HepG2 (cell line): ENCODE measurements around the gene PLB1. TPM values are rescaled to one million over a fixed set of nuclear protein-coding genes. Genes with fewer than 3 reads are reported as not detected.

Experiments used
- ATAC-seq: fragments of 200-7000 bp; cut with Tn5 transposase; 3 replicates; pipeline ENCODE4 v1.9.1; 2020; ENCODE audit warnings: mild to moderate bottlenecking, moderate library complexity
- BruUV-seq: library from RNA; stranded (reverse); fragments of 400-500 nt; replicated peaks from 2 replicates; lab custom pipeline; 2021; lab: Mats Ljungman, UMichigan
- CTCF ChIA-PET: fragments of 300-600 bp; formaldehyde crosslinking; extraction: SDS; loops from one replicate; lab custom pipeline; 2021; ENCODE audit warnings: low total read pairs, inconsistent platforms, low intra/inter-chr PET ratio; lab: Yijun Ruan, JAX
- POLR2A ChIA-PET: fragments of 350-600 bp; sonication (Branson Sonifier 250); formaldehyde crosslinking; loops from one replicate; lab custom pipeline; 2020; ENCODE audit warnings: antibody characterized with exemption, inconsistent platforms; lab: Yijun Ruan, JAX
- DNase-seq: peaks from one replicate; pipeline ENCODE4 v3.0.0-alpha.2; 2015; ENCODE audit warnings: low spot score
- FAIRE-seq: peaks from 3 replicates; lab custom pipeline; 2011; peaks lifted over from hg19 to GRCh38; lab: Jason Lieb, UNC
- H2AFZ ChIP-seq: one replicate; pipeline ENCODE4 v1.6.1; 2011; ENCODE audit warnings: low read length, inconsistent platforms
- H3K27ac ChIP-seq: fragments of 300-600 bp; 3 replicates; pipeline ENCODE4 v1.8.0; 2011; ENCODE audit warnings: mixed run types, mild to moderate bottlenecking, mixed read lengths, low read length, inconsistent platforms; ENCODE audit not compliant: insufficient read depth; ENCODE audit errors: extremely low read length
- H3K27me3 ChIP-seq, 2 experiments: fragments of 200-600 bp in 1 of 2; 2 replicates in 1 of 2; 3 replicates in 1 of 2; pipeline versions ENCODE4 v1.6.0 to v1.8.0; 2011; ENCODE audit warnings: low read length in 2 of 2, mild to moderate bottlenecking in 2 of 2, moderate library complexity in 2 of 2, inconsistent platforms in 1 of 2; ENCODE audit not compliant: insufficient read depth in 2 of 2, control insufficient read depth in 1 of 2
- H3K36me3 ChIP-seq, 2 experiments: fragments of 200-600 bp in 1 of 2; replicated peaks in 1 of 2; 2 replicates in 1 of 2; 3 replicates in 1 of 2; pipeline versions ENCODE4 v1.5.1 to v1.8.0; 2011; ENCODE audit warnings: low read length in 2 of 2, inconsistent platforms in 1 of 2; ENCODE audit not compliant: insufficient read depth in 2 of 2, control insufficient read depth in 1 of 2
- H3K4me1 ChIP-seq: 2 replicates; pipeline ENCODE4 v1.5.1; 2012; ENCODE audit warnings: low read length, inconsistent platforms; ENCODE audit not compliant: insufficient read depth
- H3K4me2 ChIP-seq: 2 replicates; pipeline ENCODE4 v1.6.0; 2011; ENCODE audit warnings: low read depth, low read length, inconsistent platforms
- H3K4me3 ChIP-seq, 3 experiments: fragments of 200-600 bp in 1 of 3; sonication (generic), shearing (Covaris generic) in 1 of 3; replicated peaks in 1 of 3; 2 replicates each; pipeline ENCODE4 v1.5.1; 2011 to 2016; ENCODE audit warnings: low read length in 3 of 3, inconsistent platforms in 2 of 3, low read depth in 2 of 3, mild to moderate bottlenecking in 2 of 3, control low read depth in 1 of 3, mixed read lengths in 1 of 3; ENCODE audit not compliant: insufficient read depth in 1 of 3
- H3K79me2 ChIP-seq: one replicate; pipeline ENCODE4 v1.6.1; 2011; ENCODE audit warnings: low read length, inconsistent platforms; ENCODE audit not compliant: insufficient read depth
- H3K9ac ChIP-seq: 2 replicates; pipeline ENCODE4 v1.6.0; 2011; ENCODE audit warnings: mild to moderate bottlenecking, low read depth, low read length, inconsistent platforms; ENCODE audit not compliant: insufficient read depth
- H3K9me3 ChIP-seq: 2 replicates; pipeline ENCODE4 v1.5.1; 2012; ENCODE audit warnings: mild to moderate bottlenecking, low read length
- H4K20me1 ChIP-seq: 2 replicates; pipeline ENCODE4 v1.6.0; 2011; ENCODE audit warnings: inconsistent platforms, mild to moderate bottlenecking, low read length, moderate library complexity; ENCODE audit not compliant: insufficient read depth
- GZF1 ChIP-seq: sonication (generic); formaldehyde crosslinking; IDR thresholded peaks from 2 replicates; pipeline ENCODE4 v1.5.1; 2020; ENCODE audit warnings: mild to moderate bottlenecking, missing genetic modification reagents
- MED1 ChIP-seq: sonication (generic); formaldehyde crosslinking; IDR thresholded peaks from 2 replicates; pipeline ENCODE4 v1.4.0; 2020; ENCODE audit warnings: missing genetic modification reagents
- PTBP1 ChIP-seq: fragments of 200-400 bp; formaldehyde crosslinking; IDR thresholded peaks from 2 replicates; pipeline ENCODE4 v1.6.1; 2018; ENCODE audit warnings: low read length, low read depth; ENCODE audit not compliant: poor library complexity, severe bottlenecking
- ZEB1 ChIP-seq: IDR thresholded peaks from 2 replicates; pipeline ENCODE4 v1.6.1; 2012; ENCODE audit warnings: mild to moderate bottlenecking, low read depth, inconsistent platforms; ENCODE audit not compliant: insufficient replicate concordance
- ZFP37 ChIP-seq: sonication (generic); formaldehyde crosslinking; IDR thresholded peaks from 2 replicates; pipeline ENCODE4 v1.4.0; 2020; ENCODE audit warnings: missing genetic modification reagents, borderline replicate concordance
- ZMYM3 ChIP-seq: sonication (generic); formaldehyde crosslinking; IDR thresholded peaks from 2 replicates; pipeline ENCODE4 v1.5.1; 2020; ENCODE audit warnings: mild to moderate bottlenecking, missing genetic modification reagents
- ZNF3 ChIP-seq: IDR thresholded peaks from 2 replicates; pipeline ENCODE4 v1.7.0; 2017; ENCODE audit warnings: inconsistent platforms
- ZNF335 ChIP-seq: sonication (generic); formaldehyde crosslinking; IDR thresholded peaks from 2 replicates; pipeline ENCODE4 v1.4.0; 2020; ENCODE audit warnings: missing genetic modification reagents
- ZNF354B ChIP-seq: sonication (generic); formaldehyde crosslinking; IDR thresholded peaks from 2 replicates; pipeline ENCODE4 v1.8.0; 2022; ENCODE audit warnings: mild to moderate bottlenecking, missing genetic modification reagents
- ZNF543 ChIP-seq: sonication (generic); formaldehyde crosslinking; IDR thresholded peaks from 2 replicates; pipeline ENCODE4 v1.4.0; 2020; ENCODE audit warnings: mild to moderate bottlenecking, missing genetic modification reagents
- ZNF780A ChIP-seq: sonication (generic); formaldehyde crosslinking; IDR thresholded peaks from 2 replicates; pipeline ENCODE4 v1.8.0; 2022; ENCODE audit warnings: mild to moderate bottlenecking, missing genetic modification reagents, moderate library complexity
- WGBS: methylation state at CpG from one replicate; pipeline ENCODE4 v1.1.6; 2017; ENCODE audit warnings: low lambda C conversion rate; 5-methylcytosine and 5-hydroxymethylcytosine counted together
- in situ Hi-C: cut with HindIII; loops from 2 replicates; pipeline ENCODE4 v1.10.0; 2017; ENCODE audit warnings: low pct_unique_long_range_greater_than_20kb; ENCODE audit not compliant: extremely low pct_ligation_motif_present
- intact Hi-C: fragments of 100-400 bp; cut with micrococcal nuclease; formaldehyde crosslinking; loops from one replicate; pipeline ENCODE4 v1.10.0; 2022; ENCODE audit not compliant: unreplicated experiment
- polyA plus RNA-seq, 8 experiments: library from polyadenylated mRNA; depleted of rRNA in 3 of 8; stranded (reverse) in 7 of 8; unstranded in 1 of 8; fragments of >200 nt; fragmentation: Illumina TruSeq in 4 of 8; extraction: Trizol in 4 of 8; gene quantifications; 2 replicates each; pipeline versions ENCODE4 v1.2.1 to v1.2.3, GENCODE V29; 2011 to 2016; ENCODE audit warnings: low read depth in 4 of 8, missing spikeins in 1 of 8, mixed read lengths in 1 of 8; ENCODE audit not compliant: insufficient read depth in 1 of 8
- total RNA-seq, 5 experiments: library from RNA; depleted of rRNA; stranded (reverse); fragments of >200 nt; fragmentation: Illumina TruSeq; extraction: Trizol; gene quantifications; 2 replicates each; pipeline ENCODE4 v1.2.3, GENCODE V29; 2016; ENCODE audit warnings: low read depth in 1 of 5
- TF ChIP-seq, protein P1 (sequence below): sonication (generic); formaldehyde crosslinking; IDR thresholded peaks from 2 replicates; pipeline ENCODE4 v1.4.0; 2020; ENCODE audit warnings: mild to moderate bottlenecking, missing genetic modification reagents
- TF ChIP-seq, protein P2 (sequence below): sonication (generic); formaldehyde crosslinking; IDR thresholded peaks from 2 replicates; pipeline ENCODE4 v1.5.0; 2020; ENCODE audit warnings: mild to moderate bottlenecking, missing genetic modification reagents
- TF ChIP-seq, protein P3 (sequence below): sonication (generic); formaldehyde crosslinking; IDR thresholded peaks from 2 replicates; pipeline ENCODE4 v1.4.0; 2020; ENCODE audit warnings: missing genetic modification reagents
- TF ChIP-seq, protein P4 (sequence below): sonication (generic); IDR thresholded peaks from 2 replicates; pipeline ENCODE4 v1.6.1; 2016; ENCODE audit warnings: low read depth, borderline replicate concordance

Gene PLB1
- total and polyA plus RNA-seq, 2 of the 13 experiments (the other 11 are each of a cell fraction or from before 2014, with no cell fraction given): 0.20 to 1.8 TPM

DNA sequence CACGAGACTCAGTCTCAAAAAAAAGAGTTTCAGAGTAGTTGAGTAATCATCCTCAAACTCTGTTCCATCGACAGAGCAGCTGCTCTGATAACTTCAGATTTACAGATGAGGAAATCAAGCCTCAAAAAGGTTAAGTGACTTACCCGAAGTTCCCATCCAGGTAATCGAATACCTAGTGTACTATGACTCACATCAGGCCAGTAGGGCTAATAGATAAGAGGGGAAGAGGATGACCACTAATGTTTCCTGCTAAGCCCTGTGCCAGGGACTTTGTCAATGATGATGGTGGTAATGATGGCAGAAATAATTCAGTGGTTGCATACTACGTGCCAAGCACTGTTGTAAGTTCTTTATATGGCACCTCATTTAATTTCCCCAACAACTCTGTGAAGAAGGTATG, 80.9 kb downstream of the PLB1 start (continued):
- TF ChIP-seq, protein P1, sequence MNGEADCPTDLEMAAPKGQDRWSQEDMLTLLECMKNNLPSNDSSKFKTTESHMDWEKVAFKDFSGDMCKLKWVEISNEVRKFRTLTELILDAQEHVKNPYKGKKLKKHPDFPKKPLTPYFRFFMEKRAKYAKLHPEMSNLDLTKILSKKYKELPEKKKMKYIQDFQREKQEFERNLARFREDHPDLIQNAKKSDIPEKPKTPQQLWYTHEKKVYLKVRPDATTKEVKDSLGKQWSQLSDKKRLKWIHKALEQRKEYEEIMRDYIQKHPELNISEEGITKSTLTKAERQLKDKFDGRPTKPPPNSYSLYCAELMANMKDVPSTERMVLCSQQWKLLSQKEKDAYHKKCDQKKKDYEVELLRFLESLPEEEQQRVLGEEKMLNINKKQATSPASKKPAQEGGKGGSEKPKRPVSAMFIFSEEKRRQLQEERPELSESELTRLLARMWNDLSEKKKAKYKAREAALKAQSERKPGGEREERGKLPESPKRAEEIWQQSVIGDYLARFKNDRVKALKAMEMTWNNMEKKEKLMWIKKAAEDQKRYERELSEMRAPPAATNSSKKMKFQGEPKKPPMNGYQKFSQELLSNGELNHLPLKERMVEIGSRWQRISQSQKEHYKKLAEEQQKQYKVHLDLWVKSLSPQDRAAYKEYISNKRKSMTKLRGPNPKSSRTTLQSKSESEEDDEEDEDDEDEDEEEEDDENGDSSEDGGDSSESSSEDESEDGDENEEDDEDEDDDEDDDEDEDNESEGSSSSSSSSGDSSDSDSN (CRISPR knock-in tag): no peak
- TF ChIP-seq ZNF780A (CRISPR knock-in tag) (no peak), GZF1 (no peak)

DNA sequence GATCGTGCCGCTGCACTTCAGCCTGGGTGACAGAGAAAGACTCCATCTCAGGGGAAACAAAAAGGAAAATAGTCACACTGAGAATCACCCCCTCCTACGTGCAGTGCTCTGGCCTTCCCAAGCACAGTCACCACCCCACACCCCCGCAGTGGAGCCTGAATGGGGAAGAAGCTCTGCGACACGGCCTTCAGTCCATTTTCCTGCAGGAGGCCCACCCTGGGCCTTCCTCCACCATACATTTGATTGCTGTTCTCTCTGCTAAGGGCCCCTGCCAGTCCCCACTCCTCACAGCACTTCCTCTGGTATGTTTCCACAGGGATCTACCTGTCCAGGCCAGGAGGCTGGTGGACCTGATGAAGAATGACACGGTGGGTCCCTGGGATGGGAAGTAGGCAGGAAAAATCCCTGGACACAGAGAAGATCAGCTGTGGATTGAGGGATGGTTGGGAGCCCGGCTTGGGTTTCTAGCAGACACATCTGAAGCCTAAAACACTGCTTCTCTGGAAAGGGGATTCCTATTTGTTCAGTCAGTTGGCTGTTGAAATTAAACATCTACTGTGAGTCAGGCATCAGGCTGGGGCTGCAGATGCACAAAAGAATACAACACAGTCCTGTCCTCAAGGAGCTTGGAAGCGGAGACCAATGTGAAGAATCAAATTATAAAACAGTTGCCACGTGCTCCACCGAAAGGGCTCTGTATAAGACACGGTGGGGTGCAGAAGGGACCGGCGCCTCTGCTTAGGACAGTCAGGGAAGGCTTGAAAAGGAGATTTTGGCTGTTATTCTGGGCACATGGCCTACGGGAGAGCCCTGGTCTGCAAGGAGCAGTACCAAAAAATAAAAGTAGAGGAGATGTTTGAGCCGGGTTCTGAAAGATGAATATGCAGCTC, 82.2 kb downstream of the PLB1 start:
- in situ Hi-C loops: no loop called here
- H3K27ac ChIP-seq: no peak overlapping the region
- intact Hi-C loops: no loop called here
- FAIRE-seq (no peak), ATAC-seq (no peak), DNase-seq (no peak)
- no peaks in the 10 kb centered on the region for H3K4me1 ChIP-seq
- H3K27me3 ChIP-seq: peaks cover 2 to 43% of the 10 kb centered on the region in 2 experiments; a peak in 4 of 5 replicates
- ChIA-PET POLR2A (no interaction called here), CTCF (interaction anchor here (1.1 kb wide), 1 partner anchor 11 kb away, joined by 3 read pairs; no protein-coding TSS in a partner anchor)
- no peak overlapping the region for H2AFZ ChIP-seq
- 38% methylated on average over 16 of the region's 16 CpGs for WGBS
- H4K20me1 ChIP-seq: no peaks in the 10 kb centered on the region
- no peaks in the 10 kb centered on the region for H3K9me3 ChIP-seq
- H3K79me2 ChIP-seq: no peaks in the 10 kb centered on the region
- BruUV-seq: no TSS peak
- no peaks in the 10 kb centered on the region for H3K36me3 ChIP-seq
- H3K4me2 ChIP-seq: no peak overlapping the region
- no peak overlapping the region for H3K4me3 ChIP-seq
- H3K9ac ChIP-seq: no peak overlapping the region
- no peak for TF ChIP-seq ZMYM3 (CRISPR knock-in tag)
- TF ChIP-seq, protein P2, sequence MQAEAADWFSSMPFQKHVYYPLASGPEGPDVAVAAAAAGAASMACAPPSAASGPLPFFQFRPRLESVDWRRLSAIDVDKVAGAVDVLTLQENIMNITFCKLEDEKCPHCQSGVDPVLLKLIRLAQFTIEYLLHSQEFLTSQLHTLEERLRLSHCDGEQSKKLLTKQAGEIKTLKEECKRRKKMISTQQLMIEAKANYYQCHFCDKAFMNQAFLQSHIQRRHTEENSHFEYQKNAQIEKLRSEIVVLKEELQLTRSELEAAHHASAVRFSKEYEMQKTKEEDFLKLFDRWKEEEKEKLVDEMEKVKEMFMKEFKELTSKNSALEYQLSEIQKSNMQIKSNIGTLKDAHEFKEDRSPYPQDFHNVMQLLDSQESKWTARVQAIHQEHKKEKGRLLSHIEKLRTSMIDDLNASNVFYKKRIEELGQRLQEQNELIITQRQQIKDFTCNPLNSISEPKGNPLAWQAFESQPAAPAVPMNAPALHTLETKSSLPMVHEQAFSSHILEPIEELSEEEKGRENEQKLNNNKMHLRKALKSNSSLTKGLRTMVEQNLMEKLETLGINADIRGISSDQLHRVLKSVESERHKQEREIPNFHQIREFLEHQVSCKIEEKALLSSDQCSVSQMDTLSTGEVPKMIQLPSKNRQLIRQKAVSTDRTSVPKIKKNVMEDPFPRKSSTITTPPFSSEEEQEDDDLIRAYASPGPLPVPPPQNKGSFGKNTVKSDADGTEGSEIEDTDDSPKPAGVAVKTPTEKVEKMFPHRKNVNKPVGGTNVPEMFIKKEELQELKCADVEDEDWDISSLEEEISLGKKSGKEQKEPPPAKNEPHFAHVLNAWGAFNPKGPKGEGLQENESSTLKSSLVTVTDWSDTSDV (CRISPR knock-in tag): no peak
- TF ChIP-seq ZNF3 (CRISPR knock-in tag): no peak
- no peak for TF ChIP-seq ZFP37 (CRISPR knock-in tag)
- TF ChIP-seq, protein P3, sequence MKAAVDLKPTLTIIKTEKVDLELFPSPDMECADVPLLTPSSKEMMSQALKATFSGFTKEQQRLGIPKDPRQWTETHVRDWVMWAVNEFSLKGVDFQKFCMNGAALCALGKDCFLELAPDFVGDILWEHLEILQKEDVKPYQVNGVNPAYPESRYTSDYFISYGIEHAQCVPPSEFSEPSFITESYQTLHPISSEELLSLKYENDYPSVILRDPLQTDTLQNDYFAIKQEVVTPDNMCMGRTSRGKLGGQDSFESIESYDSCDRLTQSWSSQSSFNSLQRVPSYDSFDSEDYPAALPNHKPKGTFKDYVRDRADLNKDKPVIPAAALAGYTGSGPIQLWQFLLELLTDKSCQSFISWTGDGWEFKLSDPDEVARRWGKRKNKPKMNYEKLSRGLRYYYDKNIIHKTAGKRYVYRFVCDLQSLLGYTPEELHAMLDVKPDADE (CRISPR knock-in tag): no peak
- no peak for TF ChIP-seq ZNF335
- TF ChIP-seq ZNF354B (CRISPR knock-in tag): no peak
- no peak for TF ChIP-seq PTBP1
- no peak for TF ChIP-seq ZEB1
- TF ChIP-seq MED1 (CRISPR knock-in tag): no peak
- TF ChIP-seq ZNF543 (CRISPR knock-in tag): no peak
- TF ChIP-seq, protein P4, sequence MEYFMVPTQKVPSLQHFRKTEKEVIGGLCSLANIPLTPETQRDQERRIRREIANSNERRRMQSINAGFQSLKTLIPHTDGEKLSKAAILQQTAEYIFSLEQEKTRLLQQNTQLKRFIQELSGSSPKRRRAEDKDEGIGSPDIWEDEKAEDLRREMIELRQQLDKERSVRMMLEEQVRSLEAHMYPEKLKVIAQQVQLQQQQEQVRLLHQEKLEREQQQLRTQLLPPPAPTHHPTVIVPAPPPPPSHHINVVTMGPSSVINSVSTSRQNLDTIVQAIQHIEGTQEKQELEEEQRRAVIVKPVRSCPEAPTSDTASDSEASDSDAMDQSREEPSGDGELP: no peak
